Thyroid gland (tissue), 4 donors: Measurements from ENCODE around the gene NKTR.

Experiments used
- CTCF ChIP-seq, 6 experiments: fragments of 200-600 bp in 3 of 6; fragments of 450-650 bp in 3 of 6; sonication (generic) in 3 of 6; IDR thresholded peaks; one replicate each; pipeline ENCODE4 v1.5.1; 2016 to 2019; ENCODE audit warnings: antibody characterized with exemption in 6 of 6, mild to moderate bottlenecking in 2 of 6, inconsistent platforms in 1 of 6, moderate library complexity in 1 of 6
- POLR2A ChIP-seq, 2 donors: fragments of 450-650 bp; IDR thresholded peaks; one replicate each; pipeline ENCODE4 v1.6.1; 2017; ENCODE audit warnings: antibody characterized with exemption in 2 of 2, mild to moderate bottlenecking in 2 of 2, moderate library complexity in 1 of 2

DNA sequence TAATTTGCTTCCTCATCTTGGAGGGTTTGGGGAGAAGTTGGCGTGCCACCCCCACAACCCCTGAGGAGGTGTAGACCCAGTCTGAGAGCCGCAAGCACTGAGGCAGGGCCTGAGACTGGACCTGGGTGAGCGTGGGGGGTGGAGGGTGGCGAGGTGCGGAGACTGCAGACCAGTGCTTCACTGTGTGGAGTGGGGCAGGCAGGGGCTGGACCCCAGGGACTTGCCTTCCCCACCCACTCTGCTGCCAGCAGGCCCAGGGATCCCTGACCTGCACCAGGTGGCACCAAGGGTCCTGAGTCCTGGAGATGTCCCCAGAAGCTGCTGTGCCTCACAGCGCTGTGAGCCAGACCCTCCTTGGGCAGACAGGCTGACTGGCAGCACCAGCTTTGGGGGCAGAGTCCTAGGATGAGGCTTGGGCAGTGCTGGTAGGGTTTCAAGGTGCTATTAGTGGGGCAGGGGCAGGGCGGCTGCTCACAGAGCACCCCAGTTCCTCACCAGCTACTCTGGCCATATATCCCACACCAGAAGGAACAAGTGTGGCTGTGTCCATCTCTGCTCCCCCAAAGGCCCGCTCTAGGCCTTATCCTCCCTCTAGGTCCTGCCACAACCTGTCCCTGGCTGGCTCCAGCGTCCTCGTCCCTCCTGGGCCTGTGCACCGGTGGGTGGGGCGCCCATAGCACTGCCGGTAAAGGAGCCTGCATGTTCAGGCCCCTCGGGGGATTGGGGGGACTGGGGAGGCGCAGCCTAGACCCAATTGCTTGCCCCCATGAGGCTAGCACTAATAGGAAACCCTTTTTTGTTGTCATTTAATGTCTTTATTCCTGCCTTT, 64.8 kb downstream of the NKTR start:
- TF ChIP-seq CTCF (IDR thresholded peaks at IDR 0.05) (no peak), POLR2A (IDR thresholded peaks at IDR 0.05) (no peak)
